HCT116 (cell line): ENCODE results near the gene ACOXL. TPM values are rescaled to one million over a fixed set of nuclear protein-coding genes. Genes with fewer than 3 reads are reported as not detected.

Source experiments
- ATAC-seq: fragments of 200-7000 bp; cut with Tn5 transposase; 2 replicates; pipeline ENCODE4 v1.9.1; 2020; ENCODE audit warnings: mild to moderate bottlenecking, moderate library complexity
- BruUV-seq: library from RNA; stranded (reverse); fragments of 400-500 nt; replicated peaks from 2 replicates; lab custom pipeline; 2021; lab: Mats Ljungman, UMichigan
- CTCF ChIA-PET: fragments of 300-600 bp; sonication (Branson Sonifier 250); formaldehyde crosslinking; loops from one replicate; lab custom pipeline; 2021; ENCODE audit warnings: antibody characterized with exemption; lab: Charles Lee
- POLR2A ChIA-PET: fragments of 300-600, 350-600 bp; sonication (Branson Sonifier 250); formaldehyde crosslinking; loops from one replicate; lab custom pipeline; 2021; ENCODE audit warnings: antibody characterized with exemption; lab: Charles Lee
- RAD21 ChIA-PET, 2 experiments: fragments of 300-600 bp; sonication (Branson Sonifier 250); formaldehyde crosslinking; loops; one replicate each; lab custom pipeline; 2023; ENCODE audit warnings: low total read pairs in 2 of 2; ENCODE audit not compliant: uncharacterized antibody in 2 of 2, unreplicated experiment in 2 of 2, low non-redundant PET in 1 of 2; lab: Charles Lee
- DNase-seq: peaks from one replicate; pipeline ENCODE4 v3.0.0-alpha.2; 2010; ENCODE audit warnings: low read depth, low spot score
- H2AFZ ChIP-seq: fragments of 200-600 bp; shearing (Covaris generic), sonication (generic); 2 replicates; pipeline ENCODE4 v1.6.1; 2017; ENCODE audit warnings: low read depth, mixed run types, mixed read lengths, antibody characterized with exemption, low read length; ENCODE audit not compliant: poor library complexity, severe bottlenecking
- H3K27ac ChIP-seq: 2 replicates; pipeline ENCODE4 v1.5.1; 2012; ENCODE audit warnings: low read depth, low read length
- H3K27me3 ChIP-seq: fragments of 200-600 bp; sonication (generic); 2 replicates; pipeline ENCODE4 v1.6.1; 2016; ENCODE audit warnings: mixed run types, low read length, mixed read lengths; ENCODE audit not compliant: insufficient read depth
- H3K36me3 ChIP-seq, 2 experiments: fragments of 200-500 bp in 1 of 2; fragments of 200-600 bp in 1 of 2; sonication (Bioruptor generic) in 1 of 2; sonication (generic) in 1 of 2; 2 replicates each; pipeline versions ENCODE4 v1.5.1 to v1.6.1; 2014 to 2016; ENCODE audit warnings: low read length in 2 of 2, inconsistent platforms in 1 of 2, mixed read lengths in 1 of 2, mixed run types in 1 of 2; ENCODE audit not compliant: insufficient read depth in 2 of 2, control insufficient read depth in 1 of 2
- H3K4me1 ChIP-seq, 2 experiments: fragments of 200-600 bp in 1 of 2; sonication (generic) in 1 of 2; 2 replicates each; pipeline versions ENCODE4 v1.5.1 to v1.6.1; 2012 to 2017; ENCODE audit warnings: low read length in 2 of 2, inconsistent platforms in 1 of 2, mild to moderate bottlenecking in 1 of 2, mixed read lengths in 1 of 2, mixed run types in 1 of 2, moderate library complexity in 1 of 2; ENCODE audit not compliant: insufficient read depth in 2 of 2, control insufficient read depth in 1 of 2
- H3K4me2 ChIP-seq: fragments of 200-600 bp; sonication (generic); 2 replicates; pipeline ENCODE4 v1.6.1; 2017; ENCODE audit warnings: mixed run types, low read length, mixed read lengths
- H3K4me3 ChIP-seq, 2 experiments: fragments of 200-600 bp in 1 of 2; sonication (generic) in 1 of 2; replicated peaks in 1 of 2; 2 replicates each; pipeline ENCODE4 v1.5.1; 2011 to 2016; ENCODE audit warnings: low read length in 2 of 2, control low read depth in 1 of 2, low read depth in 1 of 2, mild to moderate bottlenecking in 1 of 2, mixed read lengths in 1 of 2, mixed run types in 1 of 2
- H3K79me2 ChIP-seq: fragments of 200-600 bp; sonication (generic); 2 replicates; pipeline ENCODE4 v1.6.1; 2017; ENCODE audit warnings: mild to moderate bottlenecking, mixed run types, low read length, moderate library complexity, mixed read lengths; ENCODE audit not compliant: insufficient read depth
- H3K9ac ChIP-seq: fragments of 200-600 bp; sonication (generic); 2 replicates; pipeline ENCODE4 v1.6.1; 2016; ENCODE audit warnings: low read length, mixed read lengths
- H3K9me2 ChIP-seq: fragments of 200-600 bp; sonication (generic), shearing (Covaris generic); 2 replicates; pipeline ENCODE4 v1.6.1; 2017; ENCODE audit warnings: mixed run types, mild to moderate bottlenecking, moderate library complexity; ENCODE audit not compliant: insufficient read depth
- H3K9me3 ChIP-seq, 2 experiments: fragments of 200-500 bp in 1 of 2; fragments of 200-600 bp in 1 of 2; sonication (Bioruptor generic) in 1 of 2; sonication (generic) in 1 of 2; 2 replicates each; pipeline ENCODE4 v1.6.1; 2014 to 2017; ENCODE audit warnings: low read length in 2 of 2, mixed read lengths in 2 of 2, inconsistent platforms in 1 of 2, low read depth in 1 of 2, mild to moderate bottlenecking in 1 of 2, mixed run types in 1 of 2, moderate library complexity in 1 of 2; ENCODE audit not compliant: control insufficient read depth in 1 of 2, insufficient read depth in 1 of 2
- H4K20me1 ChIP-seq: fragments of 200-600 bp; sonication (generic), shearing (Covaris generic); 2 replicates; pipeline ENCODE4 v1.6.1; 2017; ENCODE audit warnings: mixed run types, mild to moderate bottlenecking, moderate library complexity; ENCODE audit not compliant: insufficient read depth
- CBX3 ChIP-seq: IDR thresholded peaks from 2 replicates; pipeline ENCODE4 v1.6.1; 2012; ENCODE audit warnings: low read depth
- CEBPB ChIP-seq: IDR thresholded peaks from 2 replicates; pipeline ENCODE4 v1.6.1; 2012; ENCODE audit warnings: low read depth
- EGR1 ChIP-seq: IDR thresholded peaks from 2 replicates; pipeline ENCODE4 v1.6.1; 2012; ENCODE audit warnings: low read depth
- ELF1 ChIP-seq: IDR thresholded peaks from 2 replicates; pipeline ENCODE4 v1.6.1; 2012; ENCODE audit warnings: low read depth, borderline replicate concordance
- EZH2 ChIP-seq: fragments of 200-600 bp; sonication (generic); IDR thresholded peaks from 2 replicates; pipeline ENCODE4 v1.6.1; 2017; ENCODE audit warnings: antibody characterized with exemption, mixed run types
- EZH2phosphoT487 ChIP-seq: fragments of 200-600 bp; IDR thresholded peaks from 2 replicates; pipeline ENCODE4 v1.6.1; 2018; ENCODE audit warnings: antibody characterized with exemption, borderline replicate concordance
- FOSL1 ChIP-seq: IDR thresholded peaks from 2 replicates; pipeline ENCODE4 v1.6.1; 2012; ENCODE audit warnings: low read depth
- POLR2A ChIP-seq: IDR thresholded peaks from 2 replicates; pipeline ENCODE4 v1.7.0; 2011; ENCODE audit warnings: borderline replicate concordance; ENCODE audit not compliant: insufficient read depth, insufficient read length; ENCODE audit errors: extremely low read depth
- POLR2AphosphoS5 ChIP-seq: IDR thresholded peaks from 2 replicates; pipeline ENCODE4 v1.6.1; 2011; ENCODE audit warnings: mild to moderate bottlenecking, low read depth, low read length, moderate library complexity
- RAD21 ChIP-seq: IDR thresholded peaks from 2 replicates; pipeline ENCODE4 v1.6.1; 2012; ENCODE audit warnings: low read depth, mild to moderate bottlenecking
- SIN3A ChIP-seq: IDR thresholded peaks from 2 replicates; pipeline ENCODE4 v1.6.1; 2012; ENCODE audit warnings: low read depth
- SP1 ChIP-seq: IDR thresholded peaks from 2 replicates; pipeline ENCODE4 v1.6.1; 2012; ENCODE audit warnings: low read depth
- SRF ChIP-seq: IDR thresholded peaks from 2 replicates; pipeline ENCODE4 v1.6.1; 2012; ENCODE audit warnings: low read depth
- YY1 ChIP-seq: IDR thresholded peaks from 2 replicates; pipeline ENCODE4 v1.6.1; 2011; ENCODE audit warnings: low read length, low read depth, moderate library complexity, mild to moderate bottlenecking; ENCODE audit not compliant: insufficient replicate concordance; ENCODE audit errors: extremely low read depth
- ZNF274 ChIP-seq: fragments of 200-500 bp; sonication (Bioruptor generic); IDR thresholded peaks from 2 replicates; pipeline ENCODE4 v1.6.1; 2014; ENCODE audit warnings: mild to moderate bottlenecking, low read depth, low read length, inconsistent platforms
- intact Hi-C: fragments of 100-400 bp; cut with micrococcal nuclease; formaldehyde crosslinking; loops from 2 replicates; pipeline ENCODE4 v1.10.0; 2022
- total RNA-seq: library from RNA; stranded (reverse); gene quantifications from one replicate; pipeline ENCODE4 v1.2.1, GENCODE V29; 2021; ENCODE audit not compliant: unreplicated experiment
- TF ChIP-seq, protein P1 (sequence below): IDR thresholded peaks from 2 replicates; pipeline ENCODE4 v1.6.1; 2012
- TF ChIP-seq, protein P2 (sequence below): IDR thresholded peaks from 2 replicates; pipeline ENCODE4 v1.6.1; 2012

The ACOXL gene
- total RNA-seq, 1 experiment from 2014 or later, result 5.5 TPM

DNA sequence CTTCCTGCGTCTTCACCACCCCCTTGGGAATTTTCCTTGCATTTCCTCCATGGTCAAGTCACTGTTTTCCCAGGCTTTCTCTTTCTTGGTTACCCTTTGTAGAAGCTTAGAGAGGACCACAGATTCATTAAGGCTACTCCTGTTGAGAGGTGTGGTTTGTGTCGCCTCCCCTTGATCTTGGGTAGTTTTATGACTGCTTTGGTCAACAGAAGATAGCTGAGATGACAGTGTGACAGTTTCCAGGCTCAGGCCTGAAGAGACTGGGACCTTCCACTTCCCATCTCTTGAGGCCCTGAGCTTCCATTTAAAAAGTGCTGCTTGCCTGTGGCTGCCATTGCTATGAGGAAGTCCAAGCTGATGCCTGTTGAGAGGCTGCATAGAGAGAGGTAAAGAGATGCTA, 5.4 kb downstream of the ACOXL start:
- RAD21 ChIA-PET, result interaction anchor here in 1 of 2 experiments (0.6 kb wide), 1 partner anchor 10 kb away, joined by 3 read pairs; no protein-coding TSS in a partner anchor
- DNase-seq (no peak), ATAC-seq (no peak)
- H3K4me3 ChIP-seq, result no peak overlapping the region
- H3K9ac ChIP-seq, result no peak overlapping the region
- TF ChIP-seq CEBPB (no peak), ZNF274 (no peak), SRF (no peak), SIN3A (no peak), POLR2AphosphoS5 (no peak), YY1 (no peak), FOSL1 (no peak), CBX3 (no peak), ELF1 (no peak), EZH2 (no peak), RAD21 (no peak), EGR1 (no peak), EZH2phosphoT487 (no peak), SP1 (no peak), POLR2A (no peak)
- TF ChIP-seq, protein P1, sequence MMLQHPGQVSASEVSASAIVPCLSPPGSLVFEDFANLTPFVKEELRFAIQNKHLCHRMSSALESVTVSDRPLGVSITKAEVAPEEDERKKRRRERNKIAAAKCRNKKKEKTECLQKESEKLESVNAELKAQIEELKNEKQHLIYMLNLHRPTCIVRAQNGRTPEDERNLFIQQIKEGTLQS, result no peak
- TF ChIP-seq, protein P2, sequence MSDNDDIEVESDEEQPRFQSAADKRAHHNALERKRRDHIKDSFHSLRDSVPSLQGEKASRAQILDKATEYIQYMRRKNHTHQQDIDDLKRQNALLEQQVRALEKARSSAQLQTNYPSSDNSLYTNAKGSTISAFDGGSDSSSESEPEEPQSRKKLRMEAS, result no peak
- H3K27me3 ChIP-seq, result no peaks in the 10 kb centered on the region
- no peaks in the 10 kb centered on the region for H3K79me2 ChIP-seq
- no TSS peak for BruUV-seq
- no peaks in the 10 kb centered on the region for H3K9me2 ChIP-seq
- no peaks in the 10 kb centered on the region for H3K36me3 ChIP-seq
- no peak overlapping the region for H3K4me2 ChIP-seq
- H3K9me3 ChIP-seq, result no peaks in the 10 kb centered on the region; a peak in 1 of 4 replicates
- CTCF ChIA-PET, result no interaction called here
- no peak overlapping the region for H3K27ac ChIP-seq
- intact Hi-C loops, result no loop called here
- H4K20me1 ChIP-seq, result no peaks in the 10 kb centered on the region
- H3K4me1 ChIP-seq, result peaks cover 8 to 16% of the 10 kb centered on the region in 2 experiments; a peak in 2 of 4 replicates
- POLR2A ChIA-PET, result no interaction called here
- no peak overlapping the region for H2AFZ ChIP-seq
